HepG2 (cell line): ENCODE results near the gene HERC5. TPM values are rescaled to one million over a fixed set of nuclear protein-coding genes. Genes with fewer than 3 reads are reported as not detected.

Source experiments
- CCAR2 ChIP-seq: fragments of 200-400 bp; formaldehyde crosslinking; optimal IDR thresholded peaks from 2 replicates; pipeline ENCODE3; 2018; ENCODE audit warnings: low read depth, mild to moderate bottlenecking, low read length, moderate library complexity
- CCDC6 ChIP-seq: sonication (generic); formaldehyde crosslinking; IDR thresholded peaks from 2 replicates; pipeline ENCODE4 v1.8.1; 2022; ENCODE audit warnings: mild to moderate bottlenecking, missing genetic modification reagents, moderate library complexity
- EHMT2 ChIP-seq: fragments of 200-600 bp; sonication (generic); IDR thresholded peaks from 2 replicates; pipeline ENCODE4 v1.7.0; 2017; ENCODE audit warnings: antibody characterized with exemption, low read depth, low read length, borderline replicate concordance
- ERF ChIP-seq: IDR thresholded peaks from 2 replicates; pipeline ENCODE4 v1.6.1; 2018; ENCODE audit warnings: missing biosample characterization, missing genetic modification reagents
- HIVEP1 ChIP-seq: sonication (generic); formaldehyde crosslinking; IDR thresholded peaks from 2 replicates; pipeline ENCODE4 v1.4.0; 2020; ENCODE audit warnings: mild to moderate bottlenecking, missing genetic modification reagents
- HOXA7 ChIP-seq: sonication (generic); formaldehyde crosslinking; IDR thresholded peaks from 2 replicates; pipeline ENCODE4 v1.8.1; 2022; ENCODE audit warnings: mild to moderate bottlenecking, missing genetic modification reagents, moderate library complexity
- IKZF4 ChIP-seq: sonication (generic); formaldehyde crosslinking; IDR thresholded peaks from 2 replicates; pipeline ENCODE4 v1.5.1; 2020; ENCODE audit warnings: borderline replicate concordance, mild to moderate bottlenecking, low read depth, missing genetic modification reagents; ENCODE audit errors: not compliant biosample characterization
- MATR3 ChIP-seq: sonication (generic); formaldehyde crosslinking; IDR thresholded peaks from 2 replicates; pipeline ENCODE4 v1.4.0; 2020; ENCODE audit warnings: missing genetic modification reagents
- RELA ChIP-seq: sonication (generic); formaldehyde crosslinking; IDR thresholded peaks from 2 replicates; pipeline ENCODE4 v1.4.0; 2020; ENCODE audit warnings: missing genetic modification reagents
- SALL1 ChIP-seq: sonication (generic); formaldehyde crosslinking; IDR thresholded peaks from 2 replicates; pipeline ENCODE4 v1.8.0; 2022; ENCODE audit warnings: mild to moderate bottlenecking, missing genetic modification reagents
- ZFX ChIP-seq: sonication (generic); formaldehyde crosslinking; IDR thresholded peaks from 2 replicates; pipeline ENCODE4 v1.4.0; 2020; ENCODE audit warnings: mild to moderate bottlenecking, low read depth, missing genetic modification reagents, moderate library complexity
- ZNF235 ChIP-seq: sonication (generic); formaldehyde crosslinking; IDR thresholded peaks from 2 replicates; pipeline ENCODE4 v1.8.1; 2023; ENCODE audit warnings: mild to moderate bottlenecking, missing genetic modification reagents, borderline replicate concordance
- ZNF30 ChIP-seq: sonication (generic); formaldehyde crosslinking; IDR thresholded peaks from 2 replicates; pipeline ENCODE4 v1.5.0; 2020; ENCODE audit warnings: mild to moderate bottlenecking, missing genetic modification reagents
- ZNF317 ChIP-seq: sonication (generic); formaldehyde crosslinking; IDR thresholded peaks from 2 replicates; pipeline ENCODE4 v1.5.0; 2020; ENCODE audit warnings: mild to moderate bottlenecking, missing genetic modification reagents
- ZNF558 ChIP-seq: sonication (generic); formaldehyde crosslinking; IDR thresholded peaks from 2 replicates; pipeline ENCODE4 v1.9.0; 2022; ENCODE audit warnings: mild to moderate bottlenecking, missing genetic modification reagents, borderline replicate concordance
- ZNF589 ChIP-seq: sonication (generic); formaldehyde crosslinking; conservative IDR thresholded peaks from 2 replicates; pipeline ENCODE4 v1.8.0; 2022; ENCODE audit warnings: mild to moderate bottlenecking, moderate library complexity, missing genetic modification reagents
- ZNF790 ChIP-seq: sonication (generic); formaldehyde crosslinking; IDR thresholded peaks from 2 replicates; pipeline ENCODE4 v1.8.0; 2022; ENCODE audit warnings: missing genetic modification reagents, mild to moderate bottlenecking, borderline replicate concordance
- ZNF839 ChIP-seq: sonication (generic); formaldehyde crosslinking; IDR thresholded peaks from 2 replicates; pipeline ENCODE4 v1.4.0; 2020; ENCODE audit warnings: missing genetic modification reagents, mild to moderate bottlenecking, borderline replicate concordance
- ZSCAN20 ChIP-seq: sonication (generic); formaldehyde crosslinking; IDR thresholded peaks from 2 replicates; pipeline ENCODE4 v1.4.0; 2020; ENCODE audit warnings: missing genetic modification reagents, mild to moderate bottlenecking, borderline replicate concordance
- polyA plus RNA-seq, 8 experiments: library from polyadenylated mRNA; depleted of rRNA in 3 of 8; stranded (reverse) in 7 of 8; unstranded in 1 of 8; fragments of >200 nt; fragmentation: Illumina TruSeq in 4 of 8; extraction: Trizol in 4 of 8; gene quantifications; 2 replicates each; pipeline versions ENCODE4 v1.2.1 to v1.2.3, GENCODE V29; 2011 to 2016; ENCODE audit warnings: low read depth in 4 of 8, missing spikeins in 1 of 8, mixed read lengths in 1 of 8; ENCODE audit not compliant: insufficient read depth in 1 of 8
- total RNA-seq, 5 experiments: library from RNA; depleted of rRNA; stranded (reverse); fragments of >200 nt; fragmentation: Illumina TruSeq; extraction: Trizol; gene quantifications; 2 replicates each; pipeline ENCODE4 v1.2.3, GENCODE V29; 2016; ENCODE audit warnings: low read depth in 1 of 5
- TF ChIP-seq, protein P1 (sequence below): sonication (generic); formaldehyde crosslinking; IDR thresholded peaks from 2 replicates; pipeline ENCODE4 v1.5.1; 2020; ENCODE audit warnings: mild to moderate bottlenecking, missing genetic modification reagents
- TF ChIP-seq, protein P2 (sequence below): sonication (generic); formaldehyde crosslinking; conservative IDR thresholded peaks from 2 replicates; pipeline ENCODE4 v1.5.0; 2020; ENCODE audit warnings: missing genetic modification reagents
- TF ChIP-seq, protein P3 (sequence below): sonication (generic); formaldehyde crosslinking; IDR thresholded peaks from 2 replicates; pipeline ENCODE4 v1.5.0; 2020; ENCODE audit warnings: mild to moderate bottlenecking, missing genetic modification reagents, borderline replicate concordance

HERC5 gene
- total and polyA plus RNA-seq, 2 of the 13 experiments (the other 11 are each of a cell fraction or from before 2014, with no cell fraction given) = 0.13 to 0.33 TPM

DNA sequence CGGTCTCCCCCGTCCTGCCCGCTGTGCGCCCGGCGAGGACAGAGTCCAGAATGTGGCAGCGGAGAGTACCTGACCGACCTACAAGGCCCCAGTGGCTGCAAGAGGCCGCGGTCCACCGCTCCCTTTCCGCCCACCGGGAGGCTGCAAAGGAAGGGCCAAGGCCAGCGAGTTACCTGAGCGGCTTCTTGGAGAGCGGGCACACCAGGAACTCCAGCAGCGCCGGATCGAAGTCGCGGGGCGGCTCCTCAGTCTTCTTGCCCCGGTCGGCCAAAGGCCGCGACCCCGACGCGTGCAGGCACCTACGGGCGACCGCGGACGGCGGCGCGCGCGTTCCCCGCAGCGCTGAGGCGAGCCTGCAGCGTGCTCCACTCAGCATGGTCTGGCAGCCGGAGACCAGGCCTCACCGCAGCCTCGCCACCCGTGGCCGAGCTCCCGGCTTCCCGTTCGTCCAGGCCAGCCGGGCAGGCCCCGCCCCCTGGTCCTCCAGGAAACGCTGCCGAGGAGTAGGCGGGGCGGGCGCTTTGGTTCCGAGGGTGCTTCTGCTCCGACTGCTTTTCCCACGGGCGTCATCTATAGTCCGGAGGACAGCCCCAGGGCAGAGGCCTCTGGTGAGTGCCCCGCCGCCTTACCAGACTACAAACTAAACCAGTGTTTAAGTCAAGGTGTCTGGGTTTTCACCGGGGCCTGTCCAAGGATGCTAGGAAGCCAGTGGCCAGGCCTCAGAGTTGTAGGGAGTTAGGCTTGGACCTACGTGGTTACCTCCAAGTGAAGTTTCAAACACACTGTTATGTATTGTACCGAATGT, 66.6 kb downstream of the HERC5 start, which contains the start of gene PYURF (continued):
- peak; percentile 21; the same call in 1 of the 2 replicates for TF ChIP-seq ZNF839 (CRISPR knock-in tag)
- TF ChIP-seq ZNF30 (CRISPR knock-in tag) = peak; percentile 16; the same call in 1 of the 2 replicates
- TF ChIP-seq HIVEP1 (CRISPR knock-in tag) = peak; percentile 88
- TF ChIP-seq, protein P1, sequence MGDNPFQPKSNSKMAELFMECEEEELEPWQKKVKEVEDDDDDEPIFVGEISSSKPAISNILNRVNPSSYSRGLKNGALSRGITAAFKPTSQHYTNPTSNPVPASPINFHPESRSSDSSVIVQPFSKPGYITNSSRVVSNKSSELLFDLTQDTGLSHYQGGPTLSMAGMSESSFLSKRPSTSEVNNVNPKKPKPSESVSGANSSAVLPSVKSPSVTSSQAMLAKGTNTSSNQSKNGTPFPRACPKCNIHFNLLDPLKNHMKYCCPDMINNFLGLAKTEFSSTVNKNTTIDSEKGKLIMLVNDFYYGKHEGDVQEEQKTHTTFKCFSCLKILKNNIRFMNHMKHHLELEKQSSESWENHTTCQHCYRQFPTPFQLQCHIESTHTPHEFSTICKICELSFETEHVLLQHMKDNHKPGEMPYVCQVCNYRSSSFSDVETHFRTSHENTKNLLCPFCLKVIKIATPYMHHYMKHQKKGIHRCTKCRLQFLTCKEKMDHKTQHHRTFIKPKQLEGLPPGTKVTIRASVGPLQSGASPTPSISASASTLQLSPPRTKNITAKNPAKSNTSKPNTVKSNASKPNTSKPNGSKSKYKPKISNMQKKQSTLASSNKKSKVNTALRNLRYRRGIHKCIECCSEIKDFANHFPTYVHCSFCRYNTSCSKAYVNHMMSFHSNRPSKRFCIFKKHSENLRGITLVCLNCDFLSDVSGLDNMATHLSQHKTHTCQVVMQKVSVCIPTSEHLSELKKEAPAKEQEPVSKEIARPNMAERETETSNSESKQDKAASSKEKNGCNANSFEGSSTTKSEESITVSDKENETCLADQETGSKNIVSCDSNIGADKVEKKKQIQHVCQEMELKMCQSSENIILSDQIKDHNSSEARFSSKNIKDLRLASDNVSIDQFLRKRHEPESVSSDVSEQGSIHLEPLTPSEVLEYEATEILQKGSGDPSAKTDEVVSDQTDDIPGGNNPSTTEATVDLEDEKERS (CRISPR knock-in tag) = no peak
- no peak for TF ChIP-seq EHMT2
- no peak for TF ChIP-seq IKZF4 (CRISPR knock-in tag)
- peak; percentile 45 for TF ChIP-seq CCAR2
- TF ChIP-seq ERF (CRISPR knock-in tag) = peak; percentile 93
- peak; percentile 100 for TF ChIP-seq ZFX
- TF ChIP-seq, protein P2, sequence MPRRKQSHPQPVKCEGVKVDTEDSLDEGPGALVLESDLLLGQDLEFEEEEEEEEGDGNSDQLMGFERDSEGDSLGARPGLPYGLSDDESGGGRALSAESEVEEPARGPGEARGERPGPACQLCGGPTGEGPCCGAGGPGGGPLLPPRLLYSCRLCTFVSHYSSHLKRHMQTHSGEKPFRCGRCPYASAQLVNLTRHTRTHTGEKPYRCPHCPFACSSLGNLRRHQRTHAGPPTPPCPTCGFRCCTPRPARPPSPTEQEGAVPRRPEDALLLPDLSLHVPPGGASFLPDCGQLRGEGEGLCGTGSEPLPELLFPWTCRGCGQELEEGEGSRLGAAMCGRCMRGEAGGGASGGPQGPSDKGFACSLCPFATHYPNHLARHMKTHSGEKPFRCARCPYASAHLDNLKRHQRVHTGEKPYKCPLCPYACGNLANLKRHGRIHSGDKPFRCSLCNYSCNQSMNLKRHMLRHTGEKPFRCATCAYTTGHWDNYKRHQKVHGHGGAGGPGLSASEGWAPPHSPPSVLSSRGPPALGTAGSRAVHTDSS (CRISPR knock-in tag) = no peak
- peak; percentile 99 for TF ChIP-seq ZNF235 (CRISPR knock-in tag)
- TF ChIP-seq HOXA7 (CRISPR knock-in tag) = peak; percentile 88
- TF ChIP-seq RELA (CRISPR knock-in tag) = peak; percentile 48; the same call in 1 of the 2 replicates
- TF ChIP-seq, protein P3, sequence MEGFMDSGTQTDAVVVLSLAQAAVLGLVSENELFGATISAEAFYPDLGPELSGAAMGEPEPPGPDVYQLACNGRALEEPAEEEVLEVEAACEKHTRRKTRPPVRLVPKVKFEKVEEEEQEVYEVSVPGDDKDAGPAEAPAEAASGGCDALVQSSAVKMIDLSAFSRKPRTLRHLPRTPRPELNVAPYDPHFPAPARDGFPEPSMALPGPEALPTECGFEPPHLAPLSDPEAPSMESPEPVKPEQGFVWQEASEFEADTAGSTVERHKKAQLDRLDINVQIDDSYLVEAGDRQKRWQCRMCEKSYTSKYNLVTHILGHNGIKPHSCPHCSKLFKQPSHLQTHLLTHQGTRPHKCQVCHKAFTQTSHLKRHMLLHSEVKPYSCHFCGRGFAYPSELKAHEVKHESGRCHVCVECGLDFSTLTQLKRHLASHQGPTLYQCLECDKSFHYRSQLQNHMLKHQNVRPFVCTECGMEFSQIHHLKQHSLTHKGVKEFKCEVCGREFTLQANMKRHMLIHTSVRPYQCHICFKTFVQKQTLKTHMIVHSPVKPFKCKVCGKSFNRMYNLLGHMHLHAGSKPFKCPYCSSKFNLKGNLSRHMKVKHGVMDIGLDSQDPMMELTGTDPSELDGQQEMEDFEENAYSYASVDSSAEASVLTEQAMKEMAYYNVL = peak; percentile 80
- no peak for TF ChIP-seq MATR3
- TF ChIP-seq SALL1 (CRISPR knock-in tag) = peak; percentile 97
- TF ChIP-seq ZSCAN20 (CRISPR knock-in tag) = peak; percentile 82
- TF ChIP-seq ZNF790 (CRISPR knock-in tag) = no peak
- no peak for TF ChIP-seq CCDC6 (CRISPR knock-in tag)
- peak; percentile 99 for TF ChIP-seq ZNF589 (CRISPR knock-in tag)
- peak; percentile 95; the same call in 1 of the 2 replicates for TF ChIP-seq ZNF558
- TF ChIP-seq ZNF317 (CRISPR knock-in tag) = peak; percentile 71; the same call in 1 of the 2 replicates
